ENCODE results near the gene TCF12.

Gene TCF12

DNA sequence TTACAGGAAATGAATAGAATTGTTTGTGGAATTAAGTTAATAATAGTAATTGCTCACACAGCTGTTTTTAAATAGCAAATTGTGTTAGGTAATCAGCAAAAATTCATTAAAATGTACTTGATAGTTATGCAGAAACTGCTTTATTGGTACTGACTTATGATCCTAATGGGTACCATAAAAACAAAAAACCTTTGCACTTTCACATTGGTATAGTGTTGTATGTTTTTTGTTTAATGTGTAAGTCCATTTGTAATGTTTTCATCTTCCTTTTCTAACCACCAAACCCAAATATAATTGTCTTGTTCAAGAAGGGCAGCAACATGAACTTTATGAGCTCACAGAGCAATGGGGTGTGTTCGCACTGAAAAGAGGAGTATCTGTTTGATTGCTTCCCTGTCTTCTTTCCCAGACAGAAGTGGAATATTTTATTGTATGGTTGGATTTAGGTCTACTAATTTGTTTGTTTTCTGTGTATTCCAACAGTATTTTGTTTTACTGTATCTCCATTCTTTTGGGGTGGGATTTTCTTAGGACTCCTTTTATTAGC is 135.8 kb downstream of the TCF12 start:
- DNase-seq = no peak

DNA sequence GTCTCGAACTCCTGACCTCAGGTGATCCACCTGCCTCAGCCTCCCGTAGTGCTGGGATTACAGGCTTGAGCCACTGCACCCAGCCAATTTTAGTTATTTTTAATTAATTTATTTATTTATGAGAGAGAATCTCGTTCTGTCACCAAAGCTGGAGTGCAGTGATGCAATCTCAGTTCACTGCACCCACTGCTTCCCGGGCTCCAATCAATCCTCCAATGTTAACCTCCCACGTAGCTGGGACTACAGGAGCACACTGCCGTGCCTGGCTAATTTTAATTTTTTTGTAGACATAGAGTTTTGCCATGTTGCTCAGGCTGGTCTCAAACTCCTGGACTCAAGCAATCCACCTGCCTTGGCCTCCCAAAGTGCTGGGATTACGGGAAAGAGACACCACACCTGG is 137.9 kb downstream of the TCF12 start:
- DNase-seq = no peak

DNA sequence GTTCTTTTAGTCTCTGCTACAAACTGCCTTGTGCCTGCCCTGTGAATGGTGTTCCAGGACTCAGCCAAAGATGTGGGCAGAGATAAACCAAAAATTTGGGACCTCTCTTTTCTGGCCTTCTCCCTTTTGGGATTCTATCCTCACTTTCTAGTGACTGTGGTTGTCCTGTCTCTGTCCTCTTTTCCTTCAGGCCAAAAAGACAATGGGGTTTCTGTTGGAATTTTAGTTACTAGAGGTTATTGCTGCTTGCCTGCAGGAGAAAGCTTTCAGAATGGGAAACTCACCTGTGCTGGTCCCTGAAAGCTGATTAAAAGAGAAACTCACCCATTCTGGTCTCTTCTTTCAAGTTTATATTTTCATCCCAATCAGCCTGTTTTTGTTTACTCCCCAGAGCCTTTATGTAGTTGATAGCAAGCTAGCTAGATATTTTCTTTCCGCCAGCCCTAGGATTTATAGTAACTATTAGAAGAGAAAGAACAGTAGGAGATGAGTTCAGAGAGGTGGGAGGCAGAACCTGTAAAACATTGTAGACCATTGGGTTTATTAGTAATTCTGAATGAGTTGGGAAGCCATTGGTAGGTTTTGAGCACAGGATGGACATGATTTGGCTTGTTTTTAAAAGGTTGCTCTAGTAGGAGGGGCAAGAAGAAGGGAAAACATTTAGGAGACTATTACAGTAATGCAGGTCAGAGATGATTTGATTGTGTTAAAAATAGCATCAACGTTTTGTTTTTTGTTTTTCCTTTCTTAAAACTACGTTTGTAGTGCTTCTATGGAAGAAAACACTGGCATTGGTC is 138.9 kb downstream of the TCF12 start:
- DNase-seq = no peak

DNA sequence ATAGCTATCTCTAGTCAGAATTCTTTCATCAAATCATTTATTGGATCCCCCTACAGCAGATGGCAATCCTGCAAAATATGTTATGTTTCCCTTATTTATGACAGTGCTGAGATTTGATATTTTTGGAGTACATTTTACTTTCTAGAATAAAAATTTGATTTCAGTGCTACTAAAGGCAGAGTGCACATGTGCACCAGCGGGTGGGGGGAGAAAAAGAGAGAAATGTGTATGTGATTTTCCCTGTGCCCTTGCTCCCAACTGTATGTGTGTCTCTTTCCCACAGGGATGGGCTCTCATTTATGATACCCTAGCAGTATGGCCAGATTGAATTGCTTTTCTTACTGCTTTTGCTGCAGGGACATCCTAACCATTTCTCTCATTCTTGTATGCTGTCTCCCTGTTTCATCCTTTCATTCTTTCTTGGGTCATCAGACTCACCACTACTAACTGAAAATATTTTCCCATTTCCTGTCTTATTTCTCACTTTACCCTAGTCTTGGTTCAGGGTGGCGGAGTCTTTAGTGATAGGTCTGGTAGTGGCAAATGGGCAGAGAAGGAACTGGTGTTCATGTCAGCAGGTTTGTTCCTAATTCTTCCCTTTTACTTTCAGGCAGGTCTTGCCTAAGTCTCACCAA is 140.7 kb downstream of the TCF12 start:
- DNase-seq = no peak

DNA sequence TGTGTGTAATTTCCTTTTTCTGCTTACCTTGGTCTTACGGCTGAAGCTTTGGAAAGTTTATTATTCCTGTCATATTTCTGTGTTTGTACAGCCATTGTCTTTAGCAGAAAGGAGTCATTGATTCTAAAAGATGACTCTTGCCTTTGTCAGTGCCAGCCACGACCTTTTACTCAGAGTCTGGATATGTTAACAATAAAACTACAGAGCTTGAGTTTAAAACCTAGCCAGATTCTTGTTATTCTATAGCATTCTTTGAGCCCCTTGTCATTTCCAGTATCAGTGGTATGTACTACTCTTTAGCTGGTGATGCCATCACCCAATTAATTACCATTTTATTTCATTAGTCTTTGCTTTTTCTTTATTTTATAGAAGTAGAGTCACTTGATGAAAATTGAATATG is 142.4 kb downstream of the TCF12 start:
- no peak for DNase-seq

DNA sequence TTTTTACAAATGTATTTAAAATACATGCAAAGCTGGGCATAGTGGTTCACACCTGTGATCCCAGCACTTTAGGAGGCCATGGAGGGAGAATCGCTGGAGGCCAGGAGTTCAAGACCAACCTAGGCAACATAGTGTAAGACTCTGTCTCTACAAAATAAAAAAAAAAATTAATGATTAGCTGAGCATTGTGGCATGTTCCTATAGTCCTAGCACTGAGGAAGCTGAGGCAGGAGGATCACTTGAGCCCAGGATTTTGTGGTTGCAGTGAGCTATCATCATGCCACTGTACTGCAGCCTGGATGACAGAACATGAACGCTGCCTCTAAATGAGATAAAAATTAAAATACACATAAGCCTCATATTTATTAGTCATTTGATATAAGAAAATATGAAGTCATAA is 142.8 kb downstream of the TCF12 start:
- DNase-seq = no peak

DNA sequence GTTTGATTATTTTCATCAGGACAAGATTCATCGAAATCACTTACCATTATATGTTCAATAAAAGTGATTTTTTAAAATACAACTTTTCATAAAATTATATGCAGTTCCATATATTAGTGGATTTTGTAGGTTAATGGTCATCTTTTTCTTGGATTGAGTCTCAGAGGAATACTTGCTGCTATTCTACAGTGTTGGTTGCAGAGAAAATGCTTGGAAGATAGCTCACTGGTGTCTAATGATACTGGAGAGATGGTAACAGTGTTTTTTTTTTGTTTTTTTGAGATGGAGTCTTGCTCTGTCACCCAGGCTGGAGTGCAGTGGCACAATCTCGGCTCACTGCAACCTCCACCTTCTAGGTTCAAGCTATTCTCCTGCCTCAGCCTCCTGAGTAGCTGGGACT is 143.3 kb downstream of the TCF12 start:
- DNase-seq = no peak

DNA sequence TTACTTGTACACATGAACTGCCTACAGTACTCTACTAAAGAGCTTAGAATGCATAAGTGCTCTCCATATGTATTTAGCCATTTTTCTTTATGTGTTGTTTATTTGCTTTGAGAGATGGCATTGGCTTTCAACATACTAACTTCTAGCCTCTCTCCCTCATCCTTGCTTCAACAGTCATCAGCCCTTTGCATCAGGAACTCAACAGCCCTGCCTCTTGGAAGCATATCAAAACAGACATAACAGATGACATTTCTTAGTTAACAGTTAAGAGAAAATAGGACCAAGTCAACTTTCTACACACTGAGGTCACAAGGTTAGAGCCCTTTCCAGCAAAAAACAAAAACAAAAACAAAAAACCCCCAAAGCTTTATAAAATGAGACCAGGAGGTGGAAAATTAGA is 145.6 kb downstream of the TCF12 start:
- DNase-seq = no peak

DNA sequence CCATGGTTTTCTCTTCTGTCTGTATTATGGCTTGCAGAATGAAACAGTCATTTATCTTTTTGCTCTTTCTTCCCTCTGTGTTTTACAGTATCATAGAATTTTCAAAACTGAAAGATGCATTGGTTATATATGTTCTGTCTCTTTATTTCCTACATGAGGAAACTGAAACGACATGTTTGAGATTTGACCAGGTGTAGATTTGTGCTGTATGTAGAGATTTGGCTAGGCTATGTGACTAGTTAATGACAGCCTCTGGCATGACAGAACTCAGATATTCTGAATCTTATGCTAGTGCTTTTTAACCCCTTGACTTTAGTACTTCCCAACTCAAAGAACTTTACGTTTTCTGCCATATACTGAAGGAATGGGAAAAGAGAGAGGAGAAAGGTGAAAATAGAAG is 151.0 kb downstream of the TCF12 start:
- DNase-seq = no peak

DNA sequence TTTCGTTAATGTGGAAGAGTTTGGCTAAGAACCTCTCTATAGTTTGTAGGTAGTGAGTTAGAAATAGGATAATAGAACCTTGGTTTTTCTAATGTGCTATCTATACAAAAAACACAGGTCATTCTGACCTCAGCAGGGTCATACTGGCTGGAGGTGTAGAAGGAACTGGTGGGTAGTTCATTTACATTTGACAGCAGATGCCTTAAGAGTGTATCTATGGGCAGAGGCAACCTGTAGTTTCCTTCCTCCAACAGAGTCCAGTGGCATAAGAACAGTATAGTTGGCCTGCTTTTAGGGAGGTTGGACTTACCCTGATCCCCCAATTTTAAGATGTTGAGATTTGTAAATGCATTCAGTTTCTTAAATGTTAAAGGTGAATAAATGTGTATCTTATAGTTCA is 152.2 kb downstream of the TCF12 start:
- DNase-seq = no peak

DNA sequence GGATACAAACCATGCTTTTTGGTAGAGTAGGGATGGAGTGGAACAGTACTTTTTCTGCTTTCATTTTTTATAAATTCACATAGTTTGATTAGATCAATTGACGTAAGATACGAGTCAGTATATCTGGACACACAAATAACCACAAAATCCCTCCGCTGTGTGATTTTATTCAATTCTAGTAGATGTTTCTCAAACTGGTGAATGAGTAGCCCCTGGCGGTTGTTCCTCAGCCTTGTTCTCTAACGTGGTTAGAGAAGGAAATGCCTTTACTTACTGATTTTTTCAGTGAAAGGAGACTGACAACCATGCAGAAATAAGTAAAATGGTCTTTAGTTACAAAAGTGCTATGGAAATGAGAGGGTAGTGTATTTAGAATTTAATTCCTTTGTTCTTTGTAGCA is 161.0 kb downstream of the TCF12 start:
- DNase-seq = no peak

DNA sequence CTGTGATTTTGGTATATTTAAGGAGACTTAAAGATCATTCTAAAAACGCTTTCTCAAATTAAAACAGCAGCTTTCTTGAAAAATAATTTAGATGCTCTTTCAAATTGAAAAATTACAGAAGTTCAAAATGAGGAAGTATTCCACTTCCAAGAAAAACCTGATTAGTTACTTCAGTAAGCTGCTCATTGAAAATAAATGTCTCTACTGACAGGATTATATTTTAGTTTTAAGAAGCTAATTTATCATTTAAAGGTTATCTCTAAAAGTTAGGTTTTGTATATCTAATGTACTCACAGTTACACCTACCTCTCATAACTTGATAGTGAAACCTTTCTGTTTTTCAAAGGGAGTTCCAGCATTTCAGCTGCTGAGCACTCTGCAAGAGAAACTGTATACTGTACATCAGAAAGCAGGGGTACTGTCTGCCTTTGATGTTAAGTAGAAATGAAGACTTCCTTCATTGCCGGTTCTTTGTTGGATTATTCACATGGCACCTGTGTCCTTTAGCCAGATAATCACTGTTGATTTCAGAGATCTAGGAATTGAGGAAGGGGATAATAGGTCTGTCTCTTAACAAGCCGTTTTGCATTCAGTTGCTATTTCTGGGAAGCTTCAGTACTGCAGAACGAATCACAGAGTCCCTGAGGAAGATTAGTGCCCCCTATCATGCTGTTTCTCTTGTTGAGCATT is 161.6 kb downstream of the TCF12 start:
- no peak for DNase-seq

DNA sequence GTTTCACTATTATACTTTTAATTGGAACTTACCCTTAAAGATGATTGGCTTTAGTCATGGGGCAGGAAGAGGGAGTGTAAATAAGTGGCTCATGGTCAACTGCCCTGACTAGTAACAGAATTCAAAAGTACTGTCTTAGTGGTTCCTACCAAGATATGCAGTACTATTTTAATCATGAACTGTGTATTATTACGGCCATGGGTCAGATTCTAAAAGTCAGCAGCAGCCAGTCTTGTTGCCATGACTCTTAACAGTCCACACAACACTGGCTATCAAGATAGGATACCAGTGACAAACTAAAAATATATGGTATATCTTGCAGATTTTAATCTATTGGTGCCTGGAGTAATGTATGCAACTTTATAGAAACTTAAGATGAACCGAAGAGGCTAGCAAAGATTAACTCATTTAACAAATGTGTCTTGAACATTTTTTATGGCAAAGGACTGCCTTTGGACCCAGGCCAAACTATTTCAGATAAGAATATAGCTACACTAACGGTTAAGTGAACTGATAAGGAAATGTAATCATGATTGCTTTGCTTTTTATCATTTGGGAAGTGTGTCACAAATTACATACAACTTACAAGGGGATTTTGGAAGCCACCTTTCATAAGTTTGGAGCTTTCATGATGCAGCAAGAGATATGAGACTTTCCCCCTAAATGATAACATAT is 163.7 kb downstream of the TCF12 start:
- DNase-seq = no peak

DNA sequence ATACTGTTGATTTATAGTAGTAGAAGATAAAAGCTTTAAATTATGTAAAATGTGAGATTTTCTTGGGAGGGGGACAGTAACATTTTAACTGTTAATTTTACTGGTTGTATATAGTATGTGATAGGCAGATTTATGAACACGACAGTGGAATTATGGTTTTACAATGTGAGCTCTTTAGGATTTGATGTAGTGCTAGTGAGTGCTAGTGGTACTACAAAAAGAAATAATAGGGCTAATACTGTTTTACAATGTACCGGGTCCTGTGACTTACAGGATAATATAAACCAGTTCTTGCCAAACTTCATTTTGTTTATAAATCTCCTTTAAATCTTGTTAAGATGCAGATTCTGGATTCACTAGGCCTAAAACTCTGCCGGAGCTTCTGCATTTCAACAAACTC is 165.7 kb downstream of the TCF12 start:
- no peak for DNase-seq

DNA sequence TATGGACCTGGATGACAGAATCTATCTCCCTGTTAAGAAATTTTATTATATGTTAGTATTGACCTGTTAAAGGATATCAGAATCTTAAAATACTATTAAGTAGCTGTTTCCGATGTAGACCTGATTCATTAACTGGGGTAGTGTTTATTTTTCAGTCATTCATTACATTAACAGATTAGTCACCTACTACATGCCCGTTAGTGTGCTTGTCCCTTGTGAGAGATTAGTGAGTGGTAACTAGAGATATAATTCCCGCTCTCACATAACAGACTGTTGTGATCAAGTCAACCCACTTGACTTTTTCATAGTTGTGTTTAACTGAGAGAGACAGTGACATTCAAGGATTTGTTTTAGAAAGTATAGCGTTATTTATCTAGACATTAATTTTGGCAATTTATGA is 166.8 kb downstream of the TCF12 start:
- no peak for DNase-seq

DNA sequence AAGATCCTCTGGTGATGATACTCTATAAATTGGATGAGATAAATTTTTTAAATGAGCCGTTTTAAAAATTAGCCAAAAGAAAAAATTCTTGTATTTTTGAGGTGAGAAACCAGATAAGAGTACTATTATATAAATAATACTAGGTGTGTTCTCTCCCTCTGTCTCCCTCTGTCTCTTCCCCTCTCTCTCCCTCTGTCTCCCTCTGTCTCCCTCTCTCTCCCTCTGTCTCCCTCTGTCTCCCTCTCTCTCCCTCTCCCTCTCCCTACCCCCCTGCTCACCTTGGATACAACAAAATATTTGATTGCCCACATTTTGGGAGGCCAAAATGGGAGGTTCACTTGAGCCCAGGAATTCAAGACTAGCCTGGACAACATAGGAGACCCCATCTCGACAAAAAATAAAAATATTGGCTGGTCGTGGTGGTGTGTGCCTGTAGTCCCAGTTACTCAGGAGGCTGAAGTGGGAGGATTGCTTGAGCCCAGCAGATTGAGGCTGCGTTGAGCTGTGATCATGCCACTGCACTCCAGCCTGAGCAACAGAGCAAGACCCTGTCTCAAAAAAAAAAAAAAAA is 168.5 kb downstream of the TCF12 start:
- no peak for DNase-seq

DNA sequence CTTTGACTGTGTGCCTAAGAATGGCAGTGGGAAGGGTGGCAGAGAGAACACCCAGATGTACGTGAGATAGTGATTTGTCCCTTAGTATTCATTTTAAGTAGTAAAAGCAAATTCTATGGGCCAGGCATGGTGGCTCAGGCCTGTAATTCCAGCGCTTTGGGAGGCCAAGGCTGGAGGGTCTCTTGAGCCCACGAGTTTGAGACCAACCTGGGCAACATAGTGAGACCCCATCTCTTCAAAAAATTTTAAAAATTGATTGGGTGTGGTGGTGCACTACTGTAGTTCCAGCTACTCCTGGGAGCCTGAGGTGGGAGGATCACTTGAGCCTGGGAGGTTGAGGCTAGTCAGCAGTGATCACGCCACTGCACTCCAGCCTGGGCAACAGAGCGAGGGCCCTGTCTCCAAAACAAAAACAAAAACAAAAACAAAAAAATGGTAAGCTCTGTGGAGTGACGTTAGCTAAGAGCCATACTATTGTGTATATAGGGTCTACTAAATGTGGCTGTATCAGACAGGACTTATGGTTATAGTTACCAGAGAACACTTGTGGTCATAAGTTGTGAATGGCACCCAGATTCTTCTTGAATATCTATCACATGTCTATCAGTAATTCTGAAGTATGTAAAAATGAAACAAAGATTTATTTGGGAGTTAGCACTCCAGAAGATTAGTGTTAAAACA is 171.5 kb downstream of the TCF12 start:
- DNase-seq = no peak

DNA sequence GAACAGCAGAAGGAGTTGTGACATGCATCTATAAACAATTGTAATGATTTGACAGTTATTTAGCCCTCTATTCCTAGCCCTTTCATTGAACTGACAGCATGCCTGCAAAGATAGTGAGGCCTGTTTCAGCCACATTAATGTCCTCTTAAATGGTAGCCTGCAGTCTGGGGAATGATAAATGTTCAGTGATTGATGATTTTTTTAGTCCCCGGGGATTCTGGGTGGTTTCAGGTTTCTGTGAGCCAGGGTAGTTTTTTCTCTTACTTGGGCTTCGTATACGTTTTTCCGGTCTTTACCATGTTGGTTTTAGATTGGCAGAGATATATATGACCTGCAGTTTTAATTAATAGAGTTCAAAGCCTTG is 172.0 kb downstream of the TCF12 start:
- no peak for DNase-seq

DNA sequence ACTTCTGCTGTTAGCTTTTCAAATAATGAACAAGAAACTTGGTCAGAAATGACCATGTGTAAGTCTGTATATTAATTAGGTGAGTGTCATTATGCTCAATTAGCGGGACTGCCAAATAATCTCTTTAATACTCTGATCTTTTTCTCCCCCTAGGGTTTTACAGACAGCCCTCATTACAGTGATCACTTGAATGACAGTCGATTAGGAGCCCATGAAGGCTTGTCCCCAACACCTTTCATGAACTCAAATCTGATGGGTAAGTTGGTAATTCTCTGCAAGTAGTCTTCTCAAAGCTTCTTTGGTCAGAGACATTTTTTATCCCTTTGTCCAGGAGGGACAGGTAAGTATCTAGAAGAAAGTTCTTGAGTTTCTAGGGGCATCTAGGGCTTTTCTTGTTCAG is 173.2 kb downstream of the TCF12 start:
- DNase-seq = no peak

DNA sequence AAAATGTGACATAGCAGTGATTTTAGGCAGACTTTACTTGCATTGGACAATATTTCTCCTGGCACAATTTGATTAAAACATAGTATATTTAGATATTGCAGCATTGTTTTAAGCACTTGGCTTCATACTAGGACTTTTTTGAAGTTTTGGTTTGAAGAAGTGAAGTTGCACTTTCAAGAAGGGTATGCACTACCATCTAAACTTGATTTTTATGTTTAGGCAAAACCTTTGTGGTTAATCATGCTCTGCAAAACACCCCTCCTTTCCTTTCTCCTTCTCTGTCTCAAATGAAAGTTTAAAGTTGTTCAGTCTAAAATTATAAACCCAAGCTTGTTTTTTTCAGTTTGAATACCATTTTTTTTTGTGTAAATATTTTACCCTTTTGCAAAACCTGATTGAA is 173.8 kb downstream of the TCF12 start:
- DNase-seq = no peak

DNA sequence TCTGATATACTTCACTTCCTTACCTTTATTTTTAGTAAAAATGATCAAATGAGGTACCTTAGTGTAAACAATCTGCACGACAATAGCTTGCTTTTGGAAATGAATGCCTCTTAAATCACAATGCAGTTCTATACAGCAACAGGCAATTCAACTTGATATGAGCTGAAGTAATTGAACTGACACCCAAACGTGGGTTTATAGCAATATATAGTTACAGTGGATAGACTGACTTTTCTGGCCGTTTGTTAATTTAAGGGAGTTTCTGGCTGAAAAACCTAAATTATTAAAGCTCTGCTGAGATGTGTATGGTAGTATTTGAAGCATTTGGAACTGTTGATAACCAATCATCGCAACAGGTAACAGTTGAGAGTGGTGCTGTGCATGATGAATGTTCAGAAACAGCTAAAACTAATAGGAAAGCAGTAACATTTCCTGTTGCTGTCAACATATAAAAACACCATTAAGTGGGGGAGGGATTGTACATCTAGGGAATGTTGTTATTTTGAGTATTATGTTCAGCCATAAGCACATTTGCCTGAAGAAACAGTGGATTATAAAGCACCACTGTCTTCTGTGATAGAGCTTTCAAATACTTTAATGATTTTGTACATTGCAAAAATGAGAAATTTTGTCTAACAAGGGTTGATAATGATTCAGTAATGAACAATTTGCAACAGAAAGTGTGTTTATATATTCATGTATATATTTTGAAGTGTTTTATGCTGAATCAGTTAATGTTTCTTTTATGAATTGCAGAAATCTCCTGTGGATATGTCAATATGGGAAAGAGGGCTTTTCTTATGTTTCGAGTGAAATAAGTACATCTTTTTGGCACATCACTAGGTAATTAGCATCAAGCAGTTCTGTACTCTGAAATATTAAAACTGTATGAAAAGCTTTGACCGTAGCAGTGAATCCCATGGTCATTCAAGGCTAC is 176.1 kb downstream of the TCF12 start:
- no peak for DNase-seq
